ENCODE data around the gene OTUD4.

DNA sequence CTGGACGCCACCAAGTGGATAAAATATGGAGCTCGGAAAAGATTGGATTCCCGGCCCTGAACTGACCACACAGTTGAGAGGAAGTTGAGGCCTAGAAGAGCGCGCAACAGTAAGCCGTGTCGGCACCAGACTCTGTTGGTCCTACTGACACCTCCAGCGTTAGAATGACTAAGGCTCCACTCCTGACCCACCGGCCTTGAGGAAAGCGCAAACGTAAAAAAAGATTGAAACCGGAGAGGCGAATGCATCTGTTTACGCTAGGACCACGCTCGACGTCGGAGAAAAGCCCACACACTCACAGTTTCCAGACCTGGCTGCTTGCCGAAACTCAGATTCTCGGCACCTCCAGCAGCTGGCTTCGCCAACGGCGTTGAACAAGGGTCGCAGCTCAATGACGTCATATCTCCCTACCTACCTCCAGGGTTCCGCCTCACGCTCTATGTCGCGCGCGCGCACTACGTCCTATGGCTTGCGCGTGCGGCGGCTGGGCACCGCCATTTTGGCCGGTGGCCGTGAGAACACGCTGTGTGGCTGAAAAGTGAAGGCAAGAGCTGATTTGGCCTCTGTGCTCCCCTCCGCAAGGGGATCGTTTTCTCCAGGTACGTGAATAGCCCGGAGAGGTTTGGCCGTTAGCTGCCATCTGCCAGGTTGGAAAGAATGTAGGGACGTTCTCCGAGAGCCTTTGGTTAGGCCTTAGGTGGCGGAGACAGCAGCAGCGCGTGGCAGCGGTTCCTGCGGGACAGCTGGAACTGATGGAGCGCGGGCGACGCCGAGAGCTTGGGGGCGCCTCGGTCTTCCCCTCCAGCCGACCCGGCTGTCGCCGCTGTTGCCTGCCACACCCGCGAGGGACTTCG lies 82.3 kb downstream of the OTUD4 start, which contains the start of the genes ABCE1 and ANAPC10:
- peak; percentile 45 to 52 for TF ChIP-seq POLR2A (IDR thresholded peaks at IDR 0.05)
- TF ChIP-seq, protein P1, sequence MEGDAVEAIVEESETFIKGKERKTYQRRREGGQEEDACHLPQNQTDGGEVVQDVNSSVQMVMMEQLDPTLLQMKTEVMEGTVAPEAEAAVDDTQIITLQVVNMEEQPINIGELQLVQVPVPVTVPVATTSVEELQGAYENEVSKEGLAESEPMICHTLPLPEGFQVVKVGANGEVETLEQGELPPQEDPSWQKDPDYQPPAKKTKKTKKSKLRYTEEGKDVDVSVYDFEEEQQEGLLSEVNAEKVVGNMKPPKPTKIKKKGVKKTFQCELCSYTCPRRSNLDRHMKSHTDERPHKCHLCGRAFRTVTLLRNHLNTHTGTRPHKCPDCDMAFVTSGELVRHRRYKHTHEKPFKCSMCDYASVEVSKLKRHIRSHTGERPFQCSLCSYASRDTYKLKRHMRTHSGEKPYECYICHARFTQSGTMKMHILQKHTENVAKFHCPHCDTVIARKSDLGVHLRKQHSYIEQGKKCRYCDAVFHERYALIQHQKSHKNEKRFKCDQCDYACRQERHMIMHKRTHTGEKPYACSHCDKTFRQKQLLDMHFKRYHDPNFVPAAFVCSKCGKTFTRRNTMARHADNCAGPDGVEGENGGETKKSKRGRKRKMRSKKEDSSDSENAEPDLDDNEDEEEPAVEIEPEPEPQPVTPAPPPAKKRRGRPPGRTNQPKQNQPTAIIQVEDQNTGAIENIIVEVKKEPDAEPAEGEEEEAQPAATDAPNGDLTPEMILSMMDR (IDR thresholded peaks at IDR 0.05): peak in 4 of 6 experiments; percentile 23 to 47 (median 30)
